Globus pallidus (tissue), 1 donor: ENCODE data around the gene RARG.
"Not testable (repeated sequence)": the region's sequence is repeated elsewhere in the genome, so short reads cannot be mapped to it uniquely, and the experiment has no call there.

ENCODE experiments used
- DNase-seq: peaks from one replicate; pipeline ENCODE4 v3.0.0-alpha.2; 2015; ENCODE audit warnings: low spot score

The RARG gene

GRCh38 chr12:53169644-53170043 lies 62.4 kb downstream of the RARG start:
- DNase-seq = no peak

- no peak for DNase-seq
Observed at GRCh38 chr12:53166837-53167236, 65.2 kb downstream of the RARG start.

DNA sequence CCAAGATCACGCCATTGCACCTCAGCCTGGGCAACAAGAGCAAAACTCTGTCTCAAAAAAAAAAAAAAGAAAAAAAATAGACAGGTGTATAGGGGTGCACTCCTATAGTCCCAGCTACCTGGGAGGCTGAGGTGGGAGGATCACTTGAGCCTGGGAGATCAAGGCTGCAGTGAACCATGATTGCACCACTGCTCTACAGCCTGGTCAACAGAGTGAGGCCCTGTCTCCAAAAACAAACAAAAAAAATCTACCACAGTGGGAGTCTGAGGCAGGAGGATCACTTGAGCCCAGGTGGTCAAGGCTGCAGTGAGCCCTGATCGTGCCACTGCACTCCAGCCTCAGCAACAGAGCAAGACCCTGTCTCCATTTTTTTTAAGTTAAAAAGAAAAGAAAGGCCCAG lies 69.0 kb downstream of the RARG start:
- not testable (repeated sequence) for DNase-seq

DNA sequence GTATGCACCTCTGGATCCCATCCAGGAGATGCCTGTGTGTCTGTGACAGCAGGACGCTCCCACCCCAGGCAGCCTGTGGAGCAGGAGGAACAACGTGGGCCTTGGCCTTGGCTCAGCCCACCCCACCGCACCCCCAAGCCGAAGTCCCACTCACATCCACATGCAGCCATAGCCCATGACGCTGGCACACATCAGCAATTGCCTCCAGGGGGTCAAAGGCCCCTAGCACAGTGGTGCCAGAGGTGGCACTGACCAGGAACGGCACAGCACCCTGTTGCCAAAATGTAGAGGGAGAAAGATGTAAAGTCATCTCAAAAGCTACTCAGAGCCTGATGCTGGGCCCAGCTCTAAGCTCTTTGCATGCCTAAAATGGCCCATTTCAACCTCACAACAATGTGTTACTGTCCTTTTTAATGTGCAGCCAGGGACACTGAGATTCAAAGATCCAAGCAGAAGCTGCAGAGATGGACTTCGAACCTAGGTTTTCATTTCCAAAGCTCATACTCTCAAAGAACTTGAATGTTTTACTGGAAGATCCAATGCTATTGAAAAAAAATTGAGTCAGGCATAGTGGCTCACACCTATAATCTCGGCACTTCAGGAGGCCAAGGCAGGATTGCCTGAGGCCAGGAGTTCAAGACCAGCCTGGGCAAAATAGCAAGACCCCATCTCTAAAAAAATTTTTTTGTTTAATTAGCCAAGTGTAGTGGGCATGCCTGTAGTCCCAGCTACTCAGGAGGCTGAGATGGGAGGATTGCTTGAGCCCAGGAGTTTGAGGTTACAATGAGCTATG lies 70.7 kb downstream of the RARG start:
- DNase-seq = no peak

GRCh38 chr12:53160673-53161072 lies 71.3 kb downstream of the RARG start:
- DNase-seq = no peak
